ENCODE measurements around the gene CLBA1.

DNA sequence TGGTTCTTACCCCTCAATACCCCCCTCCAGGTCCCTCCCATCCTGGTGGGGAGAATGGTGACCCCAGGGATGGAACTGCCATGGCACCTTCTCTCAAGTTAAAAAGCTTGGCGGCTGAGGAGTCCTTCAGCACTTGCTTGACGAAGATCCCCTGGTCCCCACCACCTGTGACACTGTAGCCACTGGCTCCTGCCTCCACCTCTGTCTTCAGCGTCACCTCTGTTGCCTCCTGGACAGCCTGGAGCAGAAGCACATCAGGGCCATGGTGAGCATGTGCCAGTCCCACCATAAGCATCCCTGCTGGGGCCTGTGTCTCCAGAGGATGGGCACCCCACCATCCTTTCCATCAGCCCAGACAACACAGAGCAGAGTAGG lies 30.2 kb upstream of the CLBA1 start:
- TF ChIP-seq, protein P1, sequence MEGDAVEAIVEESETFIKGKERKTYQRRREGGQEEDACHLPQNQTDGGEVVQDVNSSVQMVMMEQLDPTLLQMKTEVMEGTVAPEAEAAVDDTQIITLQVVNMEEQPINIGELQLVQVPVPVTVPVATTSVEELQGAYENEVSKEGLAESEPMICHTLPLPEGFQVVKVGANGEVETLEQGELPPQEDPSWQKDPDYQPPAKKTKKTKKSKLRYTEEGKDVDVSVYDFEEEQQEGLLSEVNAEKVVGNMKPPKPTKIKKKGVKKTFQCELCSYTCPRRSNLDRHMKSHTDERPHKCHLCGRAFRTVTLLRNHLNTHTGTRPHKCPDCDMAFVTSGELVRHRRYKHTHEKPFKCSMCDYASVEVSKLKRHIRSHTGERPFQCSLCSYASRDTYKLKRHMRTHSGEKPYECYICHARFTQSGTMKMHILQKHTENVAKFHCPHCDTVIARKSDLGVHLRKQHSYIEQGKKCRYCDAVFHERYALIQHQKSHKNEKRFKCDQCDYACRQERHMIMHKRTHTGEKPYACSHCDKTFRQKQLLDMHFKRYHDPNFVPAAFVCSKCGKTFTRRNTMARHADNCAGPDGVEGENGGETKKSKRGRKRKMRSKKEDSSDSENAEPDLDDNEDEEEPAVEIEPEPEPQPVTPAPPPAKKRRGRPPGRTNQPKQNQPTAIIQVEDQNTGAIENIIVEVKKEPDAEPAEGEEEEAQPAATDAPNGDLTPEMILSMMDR (conservative IDR thresholded peaks at IDR 0.05; ENCODE audit: low read depth, low read length), result no peak
- TF ChIP-seq EZH2 (IDR thresholded peaks at IDR 0.05; ENCODE audit: low read length, unreplicated experiment), result no peak

Measured in PC-3 (cell line).